Measurements from ENCODE around the gene CD160. TPM values are rescaled to one million over a fixed set of nuclear protein-coding genes. Genes with fewer than 3 reads are reported as not detected.
A peak's percentile ranks its signal among the peaks of the same experiment; 100 is the strongest.

CD160 gene
- total RNA-seq, 4 donors from 2014 or later, result 0.82 to 1.6 TPM; not detected in 2

GRCh38 chr1:145708063-145708462 lies 11.2 kb upstream of the CD160 start:
- WGBS, 2 donors (ENCODE audit: low coverage in 1 of 2), result 75% methylated on average over 7 of the region's 7 CpGs; no CpG with 5 or more reads in 1 of the 2 donors
- in situ Hi-C loops (cut with MboI; ENCODE audit: low pct_ligation_motif_present in 1 of 4, low pct_unique_long_range_greater_than_20kb in 1 of 4, low sequenced_read_pairs in 3 of 4), result no loop called here
- intact Hi-C loops (cut with DNase I; ENCODE audit: low total_unique reads), result no loop called here
- DNase-seq, result no peak
- Histone ChIP-seq H3K9me3 (no peaks in the 10 kb centered on the region), H3K4me3 (no peak overlapping the region), H3K27ac (no peak overlapping the region), H3K27me3 (no peaks in the 10 kb centered on the region), H3K36me3 (no peaks in the 10 kb centered on the region), H3K4me1 (peaks cover 0 to 8% (median 8%) of the 10 kb centered on the region in 4 donors)
- no peak for TF ChIP-seq POLR2AphosphoS5 (IDR thresholded peaks at IDR 0.05)
- TF ChIP-seq EP300 (IDR thresholded peaks at IDR 0.05; ENCODE audit: low read depth), result no peak
- TF ChIP-seq POLR2A (IDR thresholded peaks at IDR 0.05), result no peak
- TF ChIP-seq CTCF (IDR thresholded peaks at IDR 0.05), result no peak

- in situ Hi-C loops (cut with MboI; ENCODE audit: low pct_ligation_motif_present in 1 of 4, low pct_unique_long_range_greater_than_20kb in 1 of 4, low sequenced_read_pairs in 3 of 4), result no loop called here
- H3K4me3 ChIP-seq, result no peak overlapping the region
- H3K4me1 ChIP-seq, result peaks cover 0 to 8% (median 8%) of the 10 kb centered on the region in 4 donors
- no peaks in the 10 kb centered on the region for H3K9me3 ChIP-seq
- WGBS, 2 donors (ENCODE audit: low coverage in 1 of 2), result 78 to 82% methylated on average over 4 of the region's 4 CpGs
- intact Hi-C loops (cut with DNase I; ENCODE audit: low total_unique reads), result no loop called here
- TF ChIP-seq CTCF (IDR thresholded peaks at IDR 0.05), result no peak
- TF ChIP-seq POLR2AphosphoS5 (IDR thresholded peaks at IDR 0.05), result no peak
- TF ChIP-seq EP300 (IDR thresholded peaks at IDR 0.05; ENCODE audit: low read depth), result no peak
- TF ChIP-seq POLR2A (IDR thresholded peaks at IDR 0.05), result no peak
- DNase-seq, result no peak
- H3K36me3 ChIP-seq, result no peaks in the 10 kb centered on the region
- no peaks in the 10 kb centered on the region for H3K27me3 ChIP-seq
- no peak overlapping the region for H3K27ac ChIP-seq
These were observed 8.8 kb upstream of the CD160 start for GRCh38 chr1:145710291-145711027.

- Histone ChIP-seq H3K4me1 (peaks cover 0 to 8% (median 8%) of the 10 kb centered on the region in 4 donors), H3K4me3 (no peak overlapping the region), H3K9me3 (no peaks in the 10 kb centered on the region), H3K36me3 (no peaks in the 10 kb centered on the region), H3K27ac (no peak overlapping the region), H3K27me3 (no peaks in the 10 kb centered on the region)
- intact Hi-C loops (cut with DNase I; ENCODE audit: low total_unique reads) (no loop called here), in situ Hi-C loops (cut with MboI; ENCODE audit: low pct_ligation_motif_present in 1 of 4, low pct_unique_long_range_greater_than_20kb in 1 of 4, low sequenced_read_pairs in 3 of 4) (no loop called here)
- TF ChIP-seq POLR2A (IDR thresholded peaks at IDR 0.05) (no peak), EP300 (IDR thresholded peaks at IDR 0.05; ENCODE audit: low read depth) (no peak), CTCF (IDR thresholded peaks at IDR 0.05) (no peak), POLR2AphosphoS5 (IDR thresholded peaks at IDR 0.05) (no peak)
- WGBS, 2 donors (ENCODE audit: low coverage in 1 of 2), result 38% methylated on average over 3 of the region's 3 CpGs; no CpG with 5 or more reads in 1 of the 2 donors
- peak; percentile 14 for DNase-seq
These were observed 8.1 kb upstream of the CD160 start for GRCh38 chr1:145711213-145711651.

GRCh38 chr1:145714524-145715111 lies 4.7 kb upstream of the CD160 start:
- Histone ChIP-seq H3K9me3 (no peaks in the 10 kb centered on the region), H3K4me3 (no peak overlapping the region), H3K27me3 (no peaks in the 10 kb centered on the region), H3K4me1 (peaks cover 0 to 8% (median 0%) of the 10 kb centered on the region in 4 donors), H3K27ac (no peak overlapping the region), H3K36me3 (no peaks in the 10 kb centered on the region)
- no peak for DNase-seq
- 59 to 76% methylated on average over 4 to 6 of the region's 6 CpGs for WGBS, 2 donors (ENCODE audit: low coverage in 1 of 2)
- in situ Hi-C loops (cut with MboI; ENCODE audit: low pct_ligation_motif_present in 1 of 4, low pct_unique_long_range_greater_than_20kb in 1 of 4, low sequenced_read_pairs in 3 of 4) (no loop called here), intact Hi-C loops (cut with DNase I; ENCODE audit: low total_unique reads) (no loop called here)
- no peak for TF ChIP-seq CTCF (IDR thresholded peaks at IDR 0.05)
- no peak for TF ChIP-seq POLR2AphosphoS5 (IDR thresholded peaks at IDR 0.05)
- TF ChIP-seq POLR2A (IDR thresholded peaks at IDR 0.05), result no peak
- TF ChIP-seq EP300 (IDR thresholded peaks at IDR 0.05; ENCODE audit: low read depth), result no peak

All from transverse colon (tissue), 4 donors.